WERI-Rb-1 (cell line): ENCODE measurements around the gene OLIG3.
A peak's percentile ranks its signal among the peaks of the same experiment; 100 is the strongest.

Experiments used
- DNase-seq: peaks from one replicate; pipeline ENCODE4 v3.0.0-alpha.2; 2020
- H3K27ac ChIP-seq: fragments of 250-450 bp; sonication (Bioruptor Pico); 2 replicates; pipeline ENCODE4 v1.5.1; 2020; ENCODE audit warnings: mild to moderate bottlenecking, moderate library complexity
- H3K27me3 ChIP-seq: fragments of 250-450 bp; sonication (Bioruptor Pico); 2 replicates; pipeline ENCODE4 v1.5.1; 2021; ENCODE audit warnings: mild to moderate bottlenecking, low read depth, moderate library complexity; ENCODE audit not compliant: insufficient read depth, severe bottlenecking
- H3K36me3 ChIP-seq: fragments of 250-450 bp; sonication (Bioruptor Pico); 2 replicates; pipeline ENCODE4 v1.5.1; 2020; ENCODE audit warnings: mild to moderate bottlenecking, moderate library complexity
- H3K4me3 ChIP-seq: 2 replicates; pipeline ENCODE4 v1.5.1; 2011; ENCODE audit warnings: low read depth, mild to moderate bottlenecking, control low read depth, low read length
- H3K9me3 ChIP-seq: fragments of 250-450 bp; sonication (Bioruptor Pico); 2 replicates; pipeline ENCODE4 v1.5.1; 2021; ENCODE audit warnings: mild to moderate bottlenecking, moderate library complexity; ENCODE audit not compliant: severe bottlenecking
- TF ChIP-seq, protein P1 (sequence below): IDR thresholded peaks from 2 replicates; pipeline ENCODE4 v1.5.1; 2011; ENCODE audit warnings: low read depth, mild to moderate bottlenecking, control low read depth, inconsistent platforms, low read length

OLIG3 gene

DNA sequence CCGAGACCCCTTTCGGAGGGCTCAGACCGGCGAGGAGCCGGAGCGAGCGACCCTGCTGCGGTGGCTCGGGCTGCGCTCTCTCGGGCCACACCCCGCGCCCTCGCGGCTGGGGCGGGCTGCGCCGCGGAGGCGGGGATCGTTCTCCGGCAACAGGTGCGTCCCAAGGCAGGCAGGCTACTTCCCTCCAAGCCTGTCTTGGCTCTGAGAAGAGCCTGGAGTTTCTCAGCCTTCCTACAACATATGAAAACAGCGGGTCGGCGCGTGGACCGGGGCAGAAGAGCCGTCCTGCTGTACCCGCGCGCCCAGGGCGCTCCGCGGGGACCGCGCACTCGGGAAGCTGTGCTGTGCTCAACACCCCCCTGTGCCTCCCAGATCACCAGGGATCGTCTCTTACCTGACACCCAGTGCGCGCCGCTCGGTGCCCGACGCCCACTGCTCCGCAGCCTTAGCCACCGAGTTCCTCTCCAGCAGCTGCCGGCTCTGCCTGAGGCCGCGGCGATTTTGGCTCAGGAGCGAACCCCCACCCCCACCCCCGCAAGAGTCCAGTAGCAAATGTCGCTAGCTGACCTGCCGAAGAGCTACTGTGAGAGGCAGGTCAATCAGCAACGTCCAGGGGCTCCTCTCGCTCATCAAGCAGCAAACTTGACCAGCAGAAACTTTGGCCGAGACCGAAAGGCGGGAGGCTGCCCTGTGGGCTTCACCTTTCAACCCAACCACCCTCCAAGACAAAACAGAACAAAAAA, 3.7 kb upstream of the OLIG3 start:
- H3K27ac ChIP-seq: no peak overlapping the region
- no peaks in the 10 kb centered on the region for H3K9me3 ChIP-seq
- H3K27me3 ChIP-seq: peaks cover 72% of the 10 kb centered on the region
- DNase-seq: no peak
- H3K36me3 ChIP-seq: no peaks in the 10 kb centered on the region
- peak overlapping the region; percentile 41 for H3K4me3 ChIP-seq
- TF ChIP-seq, protein P1, sequence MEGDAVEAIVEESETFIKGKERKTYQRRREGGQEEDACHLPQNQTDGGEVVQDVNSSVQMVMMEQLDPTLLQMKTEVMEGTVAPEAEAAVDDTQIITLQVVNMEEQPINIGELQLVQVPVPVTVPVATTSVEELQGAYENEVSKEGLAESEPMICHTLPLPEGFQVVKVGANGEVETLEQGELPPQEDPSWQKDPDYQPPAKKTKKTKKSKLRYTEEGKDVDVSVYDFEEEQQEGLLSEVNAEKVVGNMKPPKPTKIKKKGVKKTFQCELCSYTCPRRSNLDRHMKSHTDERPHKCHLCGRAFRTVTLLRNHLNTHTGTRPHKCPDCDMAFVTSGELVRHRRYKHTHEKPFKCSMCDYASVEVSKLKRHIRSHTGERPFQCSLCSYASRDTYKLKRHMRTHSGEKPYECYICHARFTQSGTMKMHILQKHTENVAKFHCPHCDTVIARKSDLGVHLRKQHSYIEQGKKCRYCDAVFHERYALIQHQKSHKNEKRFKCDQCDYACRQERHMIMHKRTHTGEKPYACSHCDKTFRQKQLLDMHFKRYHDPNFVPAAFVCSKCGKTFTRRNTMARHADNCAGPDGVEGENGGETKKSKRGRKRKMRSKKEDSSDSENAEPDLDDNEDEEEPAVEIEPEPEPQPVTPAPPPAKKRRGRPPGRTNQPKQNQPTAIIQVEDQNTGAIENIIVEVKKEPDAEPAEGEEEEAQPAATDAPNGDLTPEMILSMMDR: no peak

DNA sequence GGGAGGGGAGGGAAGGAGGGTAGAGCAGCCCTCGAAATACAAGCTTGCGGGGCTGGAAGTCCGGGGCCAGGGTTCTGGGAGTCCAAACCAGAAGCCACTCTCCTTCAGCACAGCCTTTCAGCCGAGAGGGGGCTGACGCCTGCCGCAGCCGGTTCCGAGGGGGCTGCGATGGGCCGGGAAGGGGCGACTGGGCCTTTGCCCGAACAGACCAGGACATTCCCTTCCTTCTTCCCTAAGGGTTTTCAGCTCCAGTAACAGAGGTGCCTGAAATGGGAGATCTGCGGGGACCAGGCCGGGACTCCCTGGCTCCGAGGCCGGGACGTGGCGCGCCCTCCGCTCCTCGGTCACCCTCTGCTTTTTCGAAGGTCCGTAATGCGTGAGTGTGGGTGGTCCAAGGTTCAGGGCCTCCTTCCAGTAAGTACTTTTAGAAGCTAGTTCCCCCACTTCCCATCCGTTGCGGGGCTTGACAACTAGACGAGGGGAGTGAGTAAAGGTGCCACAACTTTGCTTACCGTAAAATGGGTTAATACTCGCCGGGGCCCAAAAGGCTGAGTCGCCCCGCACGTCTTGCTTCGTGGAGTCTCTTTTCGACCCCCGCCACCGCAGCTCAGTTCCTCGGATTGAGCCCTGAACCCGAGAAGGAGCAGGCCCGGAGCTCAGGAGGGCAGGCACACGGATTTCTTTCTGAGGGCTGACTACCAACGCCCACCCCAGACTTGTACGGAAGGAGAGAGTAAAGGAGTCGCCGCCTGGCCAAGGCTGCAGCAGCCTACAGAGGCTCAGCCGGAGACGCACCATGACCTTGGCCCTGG, 2.9 kb upstream of the OLIG3 start:
- no peak for DNase-seq
- TF ChIP-seq, protein P1: no peak
- H3K36me3 ChIP-seq: no peaks in the 10 kb centered on the region
- H3K27ac ChIP-seq: no peak overlapping the region
- peaks cover 79% of the 10 kb centered on the region for H3K27me3 ChIP-seq
- H3K4me3 ChIP-seq: peak overlapping the region; percentile 41
- no peaks in the 10 kb centered on the region for H3K9me3 ChIP-seq

DNA sequence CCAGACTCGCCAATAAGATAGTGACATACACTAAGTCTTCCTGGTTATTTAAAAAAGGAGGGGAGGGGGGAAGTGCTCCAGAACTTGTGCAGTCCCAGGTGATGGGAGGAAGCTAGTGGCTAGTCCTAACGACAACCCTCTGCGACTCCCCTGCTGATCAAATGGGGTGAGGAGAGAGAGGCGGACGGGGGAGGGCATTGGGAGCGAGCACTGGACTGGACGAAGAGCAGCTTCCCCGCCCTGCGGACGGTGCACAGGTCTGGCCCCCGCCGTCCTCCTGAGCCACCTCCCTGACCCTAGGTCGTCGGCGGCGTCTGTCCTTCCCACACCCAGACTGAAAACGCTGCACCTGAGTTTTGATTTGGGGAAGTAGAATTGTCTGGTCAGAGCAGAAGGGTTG, 2.2 kb upstream of the OLIG3 start:
- TF ChIP-seq, protein P1: no peak
- Histone ChIP-seq H3K4me3 (no peak overlapping the region), H3K36me3 (no peaks in the 10 kb centered on the region), H3K27me3 (peaks cover 87% of the 10 kb centered on the region), H3K9me3 (no peaks in the 10 kb centered on the region), H3K27ac (no peak overlapping the region)
- DNase-seq: no peak

DNA sequence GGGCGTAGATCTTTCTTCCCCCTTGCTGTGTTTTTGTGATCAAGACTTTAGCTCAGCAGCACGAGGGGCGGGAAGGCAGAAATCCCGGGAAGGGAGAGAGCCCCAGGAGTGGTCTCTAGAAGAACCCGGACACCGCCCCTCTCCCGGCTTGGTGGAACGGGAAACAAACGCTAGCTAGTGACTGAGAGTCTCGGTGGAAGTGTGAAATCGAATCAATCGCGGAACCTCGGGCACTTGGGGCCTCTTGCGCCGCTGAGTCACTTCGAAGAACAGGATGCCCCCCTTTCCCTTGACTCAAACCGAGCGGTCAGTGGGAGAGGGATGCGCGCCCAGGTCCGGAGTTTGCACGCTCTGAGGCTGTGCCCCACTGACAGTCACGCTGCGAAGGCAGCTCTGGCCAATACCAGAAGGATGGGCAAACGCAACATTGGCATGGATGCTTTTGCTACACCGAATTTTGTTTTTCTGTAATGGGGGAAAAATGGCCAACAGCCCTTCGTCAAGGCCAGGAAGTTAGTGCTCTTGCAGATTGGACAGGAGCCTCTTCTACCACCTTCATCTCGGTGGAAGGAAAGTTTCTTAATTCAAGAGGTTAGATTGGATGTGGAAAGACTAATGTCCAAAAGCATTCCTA, 1.6 kb upstream of the OLIG3 start:
- H3K9me3 ChIP-seq: no peaks in the 10 kb centered on the region
- no peak overlapping the region for H3K27ac ChIP-seq
- no peak for DNase-seq
- H3K4me3 ChIP-seq: no peak overlapping the region; the same call in 1 of the 2 replicates
- H3K36me3 ChIP-seq: no peaks in the 10 kb centered on the region
- TF ChIP-seq, protein P1: no peak
- peaks cover 88% of the 10 kb centered on the region for H3K27me3 ChIP-seq

DNA sequence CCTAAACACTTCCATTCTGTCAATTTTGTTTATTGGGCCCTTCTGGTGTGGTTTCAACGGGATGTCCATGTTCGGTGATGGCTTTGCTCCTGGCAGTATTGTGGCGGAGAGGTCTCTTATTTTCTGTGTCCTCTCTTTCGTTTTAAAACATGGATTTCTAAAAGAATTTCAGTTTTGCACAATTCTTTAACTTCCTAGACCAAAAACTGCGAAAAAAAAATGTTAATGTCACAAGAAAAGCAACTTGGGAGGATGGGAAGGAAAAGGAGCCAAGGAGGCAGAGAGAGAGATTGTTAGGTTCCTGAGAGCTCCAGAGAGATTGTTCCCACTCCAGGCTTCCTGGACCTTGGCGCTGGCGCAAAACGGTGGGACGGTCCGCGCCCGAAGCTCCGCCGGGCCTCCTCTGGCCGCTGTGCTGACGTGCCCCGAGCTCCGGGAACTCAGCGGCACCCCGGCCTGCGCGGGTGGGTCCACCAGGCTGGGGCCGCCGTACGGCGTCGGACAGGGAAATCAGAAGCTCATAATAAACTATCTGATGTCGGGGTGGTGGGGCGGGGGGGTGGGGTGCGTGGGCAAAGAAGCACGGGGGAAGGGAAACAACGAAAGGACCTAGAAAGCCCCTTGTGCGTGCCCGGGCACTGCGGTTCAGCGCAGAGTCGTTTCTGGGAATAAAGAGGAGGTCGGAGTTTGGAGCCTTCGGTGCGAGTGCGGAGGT, 951 bp upstream of the OLIG3 start:
- Histone ChIP-seq H3K9me3 (no peaks in the 10 kb centered on the region), H3K4me3 (no peak overlapping the region; the same call in 1 of the 2 replicates), H3K27me3 (peaks cover 92% of the 10 kb centered on the region), H3K27ac (no peak overlapping the region), H3K36me3 (no peaks in the 10 kb centered on the region)
- DNase-seq: no peak
- TF ChIP-seq, protein P1: no peak
